Ishikawa (cell line): ENCODE data around the gene ARPP19.

Source experiments
- CREB1 ChIP-seq: IDR thresholded peaks from 2 replicates; pipeline ENCODE4 v1.6.1; 2012; ENCODE audit warnings: low read depth
- RAD21 ChIP-seq: IDR thresholded peaks from 2 replicates; pipeline ENCODE4 v1.6.1; 2012; ENCODE audit warnings: low read depth
- YY1 ChIP-seq: IDR thresholded peaks from 2 replicates; pipeline ENCODE4 v1.6.1; 2012; ENCODE audit warnings: low read depth
- TF ChIP-seq, protein P1 (sequence below): IDR thresholded peaks from 2 replicates; pipeline ENCODE4 v1.6.1; 2012; ENCODE audit warnings: low read depth, mild to moderate bottlenecking

DNA sequence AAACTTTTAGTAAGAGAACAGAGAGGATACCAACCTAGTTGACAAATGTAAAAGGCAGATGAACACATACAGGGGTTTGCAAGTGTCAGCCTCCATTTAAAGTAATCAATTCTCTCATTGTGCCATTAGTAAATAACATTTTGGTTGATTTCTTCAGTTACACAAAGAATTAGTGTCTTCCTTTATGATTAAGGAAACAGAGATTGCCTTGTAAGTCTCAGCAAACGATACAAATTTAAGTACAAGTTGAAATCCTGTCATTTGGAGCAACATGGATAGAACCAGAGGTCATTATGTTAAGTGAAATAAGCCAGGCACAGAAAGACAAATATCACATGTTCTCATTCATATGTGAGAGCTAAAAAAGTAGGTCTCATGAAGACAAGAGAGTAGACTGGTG is 66.2 kb downstream of the ARPP19 start:
- TF ChIP-seq, protein P1, sequence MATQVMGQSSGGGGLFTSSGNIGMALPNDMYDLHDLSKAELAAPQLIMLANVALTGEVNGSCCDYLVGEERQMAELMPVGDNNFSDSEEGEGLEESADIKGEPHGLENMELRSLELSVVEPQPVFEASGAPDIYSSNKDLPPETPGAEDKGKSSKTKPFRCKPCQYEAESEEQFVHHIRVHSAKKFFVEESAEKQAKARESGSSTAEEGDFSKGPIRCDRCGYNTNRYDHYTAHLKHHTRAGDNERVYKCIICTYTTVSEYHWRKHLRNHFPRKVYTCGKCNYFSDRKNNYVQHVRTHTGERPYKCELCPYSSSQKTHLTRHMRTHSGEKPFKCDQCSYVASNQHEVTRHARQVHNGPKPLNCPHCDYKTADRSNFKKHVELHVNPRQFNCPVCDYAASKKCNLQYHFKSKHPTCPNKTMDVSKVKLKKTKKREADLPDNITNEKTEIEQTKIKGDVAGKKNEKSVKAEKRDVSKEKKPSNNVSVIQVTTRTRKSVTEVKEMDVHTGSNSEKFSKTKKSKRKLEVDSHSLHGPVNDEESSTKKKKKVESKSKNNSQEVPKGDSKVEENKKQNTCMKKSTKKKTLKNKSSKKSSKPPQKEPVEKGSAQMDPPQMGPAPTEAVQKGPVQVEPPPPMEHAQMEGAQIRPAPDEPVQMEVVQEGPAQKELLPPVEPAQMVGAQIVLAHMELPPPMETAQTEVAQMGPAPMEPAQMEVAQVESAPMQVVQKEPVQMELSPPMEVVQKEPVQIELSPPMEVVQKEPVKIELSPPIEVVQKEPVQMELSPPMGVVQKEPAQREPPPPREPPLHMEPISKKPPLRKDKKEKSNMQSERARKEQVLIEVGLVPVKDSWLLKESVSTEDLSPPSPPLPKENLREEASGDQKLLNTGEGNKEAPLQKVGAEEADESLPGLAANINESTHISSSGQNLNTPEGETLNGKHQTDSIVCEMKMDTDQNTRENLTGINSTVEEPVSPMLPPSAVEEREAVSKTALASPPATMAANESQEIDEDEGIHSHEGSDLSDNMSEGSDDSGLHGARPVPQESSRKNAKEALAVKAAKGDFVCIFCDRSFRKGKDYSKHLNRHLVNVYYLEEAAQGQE: no peak
- TF ChIP-seq RAD21 (no peak), CREB1 (no peak), YY1 (no peak)
